ENCODE data around the gene SYTL2. TPM values are rescaled to one million over a fixed set of nuclear protein-coding genes. Genes with fewer than 3 reads are reported as not detected.
"Not testable (repeated sequence)": the region's sequence is repeated elsewhere in the genome, so short reads cannot be mapped to it uniquely, and the experiment has no call there.

The SYTL2 gene
- polyA plus RNA-seq, 1 donor: 69.7 TPM

- peak; percentile 79 for DNase-seq
These were observed 128.3 kb downstream of the SYTL2 start for GRCh38 chr11:85682330-85683305.

- DNase-seq: no peak
These were observed 130.0 kb downstream of the SYTL2 start for GRCh38 chr11:85680897-85681296.

GRCh38 chr11:85679576-85679975 lies 131.4 kb downstream of the SYTL2 start:
- DNase-seq: no peak

- no peak for DNase-seq
These were observed 137.5 kb downstream of the SYTL2 start for GRCh38 chr11:85673393-85673792.

GRCh38 chr11:85672105-85672902 lies 138.6 kb downstream of the SYTL2 start:
- DNase-seq: no peak

GRCh38 chr11:85670949-85671663 lies 139.8 kb downstream of the SYTL2 start:
- not testable (repeated sequence) for DNase-seq

- no peak for DNase-seq
These were observed 142.8 kb downstream of the SYTL2 start for GRCh38 chr11:85668157-85668556.

- no peak for DNase-seq
These were observed 144.3 kb downstream of the SYTL2 start for GRCh38 chr11:85666687-85667086.

- no peak for DNase-seq
These were observed 145.2 kb downstream of the SYTL2 start for GRCh38 chr11:85665733-85666132.

GRCh38 chr11:85664615-85665481 lies 146.1 kb downstream of the SYTL2 start, which contains the start of gene CREBZF:
TSS of gene CREBZF (minus strand) at chr11:85665129. CDS start at chr11:85664875, 254 bp downstream.
- peak; percentile 97 for DNase-seq

- peak; percentile 77 for DNase-seq
These were observed 147.0 kb downstream of the SYTL2 start for GRCh38 chr11:85663753-85664614.

GRCh38 chr11:85663080-85663752 lies 147.7 kb downstream of the SYTL2 start:
- no peak for DNase-seq

GRCh38 chr11:85661972-85662664 lies 148.8 kb downstream of the SYTL2 start:
- no peak for DNase-seq

- no peak for DNase-seq
These were observed 152.8 kb downstream of the SYTL2 start for GRCh38 chr11:85658180-85658579.

GRCh38 chr11:85656777-85657176 lies 154.2 kb downstream of the SYTL2 start:
- no peak for DNase-seq

- not testable (repeated sequence) for DNase-seq
These were observed 156.6 kb downstream of the SYTL2 start for GRCh38 chr11:85654343-85654742.

- DNase-seq: no peak
These were observed 158.0 kb downstream of the SYTL2 start for GRCh38 chr11:85652786-85653447.

GRCh38 chr11:85651118-85651517 lies 159.8 kb downstream of the SYTL2 start:
- no peak for DNase-seq

Measured in hindlimb muscle (tissue), 1 donor.